Measurements from ENCODE around the gene KCNAB1.
"Not testable (repeated sequence)": the region's sequence is repeated elsewhere in the genome, so short reads cannot be mapped to it uniquely, and the experiment has no call there.

Gene KCNAB1

DNA sequence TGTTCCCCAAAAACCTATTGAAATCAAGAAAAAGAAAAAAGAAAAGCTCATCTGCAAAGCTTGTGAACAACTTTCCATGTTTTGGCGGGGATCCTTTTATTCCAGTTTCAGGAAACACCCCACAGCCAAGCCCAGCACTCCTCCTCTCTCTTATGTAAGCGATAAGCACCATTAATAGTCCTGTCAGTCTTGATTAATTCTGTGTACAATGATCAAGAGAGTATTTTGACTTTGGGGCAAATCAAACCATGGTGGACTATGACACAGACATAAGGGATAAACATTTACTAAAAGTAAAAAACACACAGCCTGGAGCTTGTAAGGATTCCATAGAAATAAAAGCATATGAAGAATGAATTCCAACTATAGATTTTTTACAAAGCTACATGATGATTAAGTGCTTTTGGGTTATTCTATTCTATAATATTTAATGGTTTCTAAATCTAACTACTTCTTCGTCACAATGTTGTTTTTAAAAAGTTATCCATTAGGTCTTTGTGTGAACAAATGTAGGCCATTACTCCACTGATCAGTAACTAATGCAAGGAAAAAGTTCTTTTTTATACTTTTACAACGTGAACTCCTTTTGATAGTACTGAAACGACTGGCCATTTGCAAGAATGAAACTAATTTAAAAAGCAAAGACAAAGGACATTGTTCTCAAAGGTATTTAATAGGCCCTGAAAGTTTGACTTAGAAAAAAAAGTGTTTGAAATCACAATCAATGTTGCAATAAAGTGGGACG, 106.5 kb downstream of the KCNAB1 start:
- no peak for DNase-seq

DNA sequence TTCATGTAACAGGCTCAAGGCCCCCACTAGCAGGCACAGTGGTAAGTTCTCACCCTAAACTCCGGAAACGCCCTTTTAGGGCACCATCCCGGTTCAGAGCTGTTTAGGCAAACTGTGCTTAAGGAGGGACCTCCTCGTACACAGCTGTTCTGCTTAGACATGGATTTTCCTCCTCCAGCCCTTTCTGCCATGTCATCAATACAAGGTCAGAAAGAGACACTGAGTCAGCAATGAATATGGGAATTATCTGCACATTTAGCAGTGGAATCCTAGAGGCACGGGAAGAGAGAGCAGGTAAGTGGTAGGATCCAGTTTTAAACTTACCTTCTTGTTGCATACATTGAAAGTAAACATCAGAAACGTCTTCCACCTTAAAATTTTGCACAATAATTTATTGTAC, 107.3 kb downstream of the KCNAB1 start:
- no peak for DNase-seq

DNA sequence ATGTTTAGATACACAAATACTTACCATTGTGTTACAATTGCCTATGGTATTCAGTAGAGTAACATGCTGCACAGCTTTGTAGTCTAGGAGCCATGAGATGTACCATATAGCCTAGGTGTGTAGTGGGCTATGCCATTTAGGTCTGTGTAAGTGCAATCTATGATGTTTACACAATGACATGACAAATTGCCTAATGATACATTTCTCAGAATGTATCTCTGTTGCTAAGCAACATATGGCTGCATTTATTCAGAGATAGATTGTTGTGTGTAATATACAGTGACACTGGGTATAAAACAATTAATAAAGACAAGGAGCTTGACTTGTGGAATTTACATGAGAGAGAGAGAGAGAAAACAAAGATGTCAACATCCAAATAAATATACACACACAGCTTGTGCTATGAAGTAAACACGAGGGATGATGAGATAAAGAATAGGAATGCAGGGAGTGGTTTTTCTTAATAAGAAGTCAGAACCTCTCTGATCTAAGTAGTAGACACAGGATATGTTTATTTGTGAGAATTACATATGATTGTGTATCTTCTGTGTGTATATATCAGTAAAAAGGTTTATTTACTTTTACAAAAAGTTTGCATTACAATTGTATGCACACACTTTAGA, 110.0 kb downstream of the KCNAB1 start:
- DNase-seq = no peak

DNA sequence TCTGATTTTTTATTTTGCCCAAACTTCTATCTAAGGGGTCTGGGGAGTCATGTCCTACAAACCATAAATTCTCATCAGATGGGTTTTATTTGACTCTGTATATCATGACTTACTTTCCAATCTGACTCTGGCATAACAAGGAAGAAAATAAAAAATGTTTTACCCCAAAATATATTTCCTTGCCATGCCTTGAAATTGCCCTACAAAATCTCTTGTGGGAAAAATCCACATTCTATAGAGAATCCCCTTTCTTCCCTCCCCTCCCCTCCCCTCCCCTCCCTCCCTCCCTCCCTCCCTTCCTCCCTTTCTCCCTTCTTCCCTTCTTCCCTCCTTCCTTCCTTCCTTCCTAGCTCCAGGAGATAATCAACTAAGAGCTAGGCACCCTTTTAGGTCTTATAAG, 110.8 kb downstream of the KCNAB1 start:
- DNase-seq = not testable (repeated sequence)

- no peak for DNase-seq
Observed at GRCh38 chr3:156233876-156234275, 113.5 kb downstream of the KCNAB1 start.

DNA sequence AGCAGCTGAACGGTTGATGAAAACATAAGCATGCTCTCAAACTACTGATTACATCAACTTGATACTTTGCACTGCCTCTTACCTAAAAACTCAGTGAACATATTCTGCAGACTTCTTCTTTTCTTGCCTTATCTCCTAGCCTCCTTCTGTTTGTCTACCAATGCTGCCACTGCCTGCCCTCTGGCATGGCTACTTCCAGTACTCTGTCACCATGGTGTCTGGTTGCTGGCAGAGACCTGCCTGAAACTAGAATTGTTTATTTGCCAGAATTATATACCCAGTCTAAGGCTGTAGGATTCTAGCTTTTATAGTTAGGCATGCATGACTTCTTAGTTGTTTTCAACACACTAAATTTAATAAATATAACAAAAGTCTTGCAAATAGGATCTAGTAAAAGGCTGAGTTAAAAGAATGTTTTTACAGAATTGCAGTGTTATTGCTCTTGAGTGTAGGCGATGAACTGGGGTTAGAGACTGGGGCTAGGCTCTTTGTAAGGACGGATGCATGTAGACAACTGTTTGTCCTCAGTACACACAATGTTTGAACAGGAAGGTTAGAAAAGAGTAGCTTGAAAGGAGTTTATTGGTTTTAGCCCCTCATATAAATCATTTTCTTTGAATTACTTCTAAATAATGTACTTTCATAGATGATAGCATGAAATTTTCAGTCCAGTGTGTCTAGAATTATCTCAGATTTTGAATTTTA, 116.3 kb downstream of the KCNAB1 start:
- DNase-seq = no peak

DNA sequence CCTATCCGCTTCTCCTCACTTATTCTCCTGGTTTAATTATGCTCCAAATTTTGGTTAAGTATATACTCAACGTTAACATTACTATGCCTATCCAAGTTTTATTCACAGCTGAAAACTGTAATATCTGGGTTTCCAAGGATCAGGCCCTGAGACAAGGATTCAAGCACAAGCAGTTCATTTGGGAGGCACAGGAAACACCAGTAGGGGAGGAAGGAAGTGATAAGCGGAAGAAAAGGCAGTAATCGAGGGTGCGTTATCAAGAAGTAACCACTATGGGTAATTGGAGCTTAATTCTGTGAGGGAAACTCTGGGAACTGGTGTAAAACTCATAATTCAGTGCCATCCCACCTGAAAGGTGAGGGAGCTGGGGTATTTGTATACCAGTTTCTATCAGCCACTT, 120.3 kb downstream of the KCNAB1 start:
- no peak for DNase-seq

- no peak for DNase-seq
Observed at GRCh38 chr3:156246961-156247725, 126.8 kb downstream of the KCNAB1 start.

- DNase-seq = no peak
Observed at GRCh38 chr3:156250550-156250949, 130.2 kb downstream of the KCNAB1 start.

DNA sequence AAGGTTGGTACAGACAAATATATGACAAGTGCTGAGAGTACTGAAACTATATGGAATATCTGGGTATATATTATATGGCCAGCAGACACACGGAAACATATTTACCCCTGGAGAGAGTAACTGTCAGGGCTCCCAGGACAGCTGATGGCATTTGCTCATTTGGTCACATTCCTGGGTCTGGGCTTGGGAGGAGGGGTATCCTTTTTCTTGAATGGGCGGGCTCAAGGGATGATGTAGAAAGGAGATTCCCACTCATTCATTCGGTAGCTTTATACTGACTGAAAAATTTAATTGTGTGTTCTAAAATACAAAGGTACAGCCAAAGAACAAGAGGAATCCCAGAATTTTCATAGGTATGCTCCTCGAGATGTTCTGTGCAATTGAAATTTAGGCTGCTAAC, 131.0 kb downstream of the KCNAB1 start:
- no peak for DNase-seq

GRCh38 chr3:156252656-156253055, 132.3 kb downstream of the KCNAB1 start:
- no peak for DNase-seq

GRCh38 chr3:156253150-156253549, 132.8 kb downstream of the KCNAB1 start:
- DNase-seq = no peak

DNA sequence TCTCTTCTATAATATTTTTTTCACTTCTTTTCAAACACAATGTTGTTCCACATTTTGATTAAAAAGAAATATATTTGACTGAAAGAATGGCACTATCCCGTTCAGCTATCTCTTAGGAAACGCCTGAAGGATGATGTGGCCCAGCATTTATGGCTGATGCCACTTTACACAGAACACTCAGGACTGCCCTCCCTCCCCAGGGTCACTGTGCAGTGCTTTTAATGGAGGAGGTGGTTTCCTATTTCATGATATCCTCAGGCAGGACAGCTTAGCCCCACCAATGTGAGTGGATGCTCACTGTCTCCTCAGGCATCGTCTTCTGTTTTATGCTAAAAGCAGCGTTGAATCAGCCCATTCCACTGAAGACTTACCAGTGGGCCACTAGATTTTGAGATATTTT, 135.9 kb downstream of the KCNAB1 start:
- no peak for DNase-seq

DNA sequence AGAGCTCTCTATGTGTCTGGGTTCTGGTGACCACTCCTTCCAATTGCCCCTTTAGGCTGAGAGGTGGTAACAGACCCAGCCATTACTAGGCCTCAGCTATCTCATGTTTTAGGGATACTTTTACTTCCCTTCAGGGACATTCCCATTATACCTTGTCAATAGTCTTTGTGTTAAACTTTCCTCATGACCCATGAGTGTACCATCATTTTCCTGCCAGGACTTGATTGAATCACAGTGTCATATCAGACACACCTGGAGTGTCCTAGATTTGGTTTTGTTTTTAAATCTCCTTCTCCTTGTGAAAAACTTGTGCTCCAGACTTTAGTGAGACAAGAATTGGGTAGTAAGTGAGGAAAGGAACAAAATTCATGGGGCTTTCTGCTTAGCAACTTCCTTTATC, 136.6 kb downstream of the KCNAB1 start:
- no peak for DNase-seq

GRCh38 chr3:156258301-156258700, 137.9 kb downstream of the KCNAB1 start:
- no peak for DNase-seq

- DNase-seq = no peak
Observed at GRCh38 chr3:156259896-156260295, 139.5 kb downstream of the KCNAB1 start.

- DNase-seq = no peak
Observed at GRCh38 chr3:156260331-156260730, 140.0 kb downstream of the KCNAB1 start.

- no peak for DNase-seq
Observed at GRCh38 chr3:156264771-156265170, 144.4 kb downstream of the KCNAB1 start.

DNA sequence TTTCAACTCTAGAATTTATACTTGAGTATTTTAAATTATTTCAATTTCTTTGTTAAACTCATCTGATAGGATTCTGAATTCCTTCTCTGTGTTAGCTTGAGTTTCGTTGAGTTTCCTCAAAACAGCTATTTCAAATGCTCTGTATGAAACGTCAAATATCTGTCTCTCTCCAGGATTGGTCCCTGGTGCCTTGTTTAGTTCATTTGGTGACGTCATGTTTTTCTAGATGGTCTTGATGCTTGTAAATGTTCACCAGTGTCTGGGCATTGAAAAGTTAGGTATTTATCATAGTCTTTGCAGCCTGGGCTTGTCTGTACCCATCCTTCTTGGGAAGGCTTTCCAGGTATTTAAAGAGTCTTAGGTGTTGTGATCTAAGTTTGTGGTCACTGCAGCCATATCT, 151.1 kb downstream of the KCNAB1 start:
- no peak for DNase-seq

GRCh38 chr3:156271995-156272719, 151.8 kb downstream of the KCNAB1 start:
- no peak for DNase-seq

GRCh38 chr3:156273111-156273694, 152.8 kb downstream of the KCNAB1 start:
- DNase-seq = no peak

- no peak for DNase-seq
Observed at GRCh38 chr3:156274791-156275190, 154.4 kb downstream of the KCNAB1 start.

All from right forelimb (tissue), 1 donor.